Stimulated activated CD4-positive, alpha-beta T cell treated with anti-CD3 and anti-CD28 coated beads, TNF-alpha, amount 100 ng/mL, for 1 hour (primary cell): Measurements from ENCODE around the gene PIEZO2.

Source experiments
- DNase-seq, 3 donors: peaks; one replicate each; pipeline ENCODE4 v3.0.0-alpha.2; 2020; ENCODE audit warnings: low read depth in 3 of 3, low spot score in 1 of 3

The PIEZO2 gene

DNA sequence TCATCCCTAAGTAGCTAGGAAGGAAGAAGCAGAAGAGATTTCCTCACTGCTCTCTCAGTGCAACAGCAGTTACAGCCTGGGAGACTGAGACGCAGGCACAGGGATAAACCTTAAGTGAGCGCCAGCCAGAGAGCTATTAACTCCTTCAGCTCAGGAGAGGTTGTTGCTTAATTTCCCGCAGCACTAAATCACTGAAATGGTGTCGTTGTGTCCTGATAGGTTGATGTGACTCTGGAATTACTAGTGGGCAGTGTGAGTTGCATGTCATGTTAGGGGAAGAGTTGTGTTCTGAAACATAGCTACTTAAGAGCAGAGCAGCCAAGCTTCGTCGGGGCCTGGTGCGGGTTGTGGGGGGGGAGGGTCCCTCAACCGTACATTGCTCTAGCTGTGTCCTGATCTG, 397.7 kb downstream of the PIEZO2 start:
- DNase-seq = no peak

DNA sequence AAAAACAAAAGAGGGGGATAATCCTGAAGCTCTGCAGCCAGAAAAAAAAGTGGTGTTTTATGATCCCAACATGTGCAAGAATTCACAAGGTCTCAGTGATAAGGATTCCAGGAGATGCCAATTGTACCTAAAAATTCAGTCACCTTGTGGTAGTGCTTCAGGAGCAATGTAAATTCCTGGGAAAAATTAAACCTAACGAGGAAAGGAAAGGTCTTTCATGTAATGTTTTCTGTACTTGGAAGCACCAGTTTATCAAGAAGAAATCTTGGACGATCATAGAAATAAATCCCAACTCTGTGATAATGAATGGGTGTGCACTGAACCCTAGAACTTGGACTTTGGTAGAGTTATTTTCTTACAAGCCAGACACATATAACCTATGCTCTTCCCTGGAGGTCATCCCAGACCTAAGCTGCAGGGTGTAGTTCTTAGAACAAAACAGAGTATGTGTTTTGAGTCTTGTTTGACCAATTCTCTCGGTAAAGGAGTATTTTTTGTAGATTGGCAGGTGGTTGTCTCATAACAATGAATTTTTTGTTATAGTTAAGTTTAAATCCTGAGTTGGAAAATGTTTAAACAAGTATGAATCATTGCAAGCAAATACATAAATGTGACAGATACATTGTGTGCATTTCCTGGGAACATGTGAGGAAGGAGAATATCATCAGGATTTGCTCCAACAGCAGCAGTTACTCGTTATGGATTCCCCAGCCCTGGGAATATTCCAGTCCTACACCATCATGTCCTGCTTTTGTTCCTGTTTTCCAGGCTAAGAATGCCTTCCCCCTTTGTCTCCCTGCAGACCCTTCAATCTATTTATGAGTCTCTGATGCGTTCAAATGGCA, 399.0 kb downstream of the PIEZO2 start:
- no peak for DNase-seq

- no peak for DNase-seq
Observed at GRCh38 chr18:10748641-10749040, 400.7 kb downstream of the PIEZO2 start.

- no peak for DNase-seq
Observed at GRCh38 chr18:10745971-10746370, 403.4 kb downstream of the PIEZO2 start.

- no peak for DNase-seq
Observed at GRCh38 chr18:10745219-10745618, 404.1 kb downstream of the PIEZO2 start.

DNA sequence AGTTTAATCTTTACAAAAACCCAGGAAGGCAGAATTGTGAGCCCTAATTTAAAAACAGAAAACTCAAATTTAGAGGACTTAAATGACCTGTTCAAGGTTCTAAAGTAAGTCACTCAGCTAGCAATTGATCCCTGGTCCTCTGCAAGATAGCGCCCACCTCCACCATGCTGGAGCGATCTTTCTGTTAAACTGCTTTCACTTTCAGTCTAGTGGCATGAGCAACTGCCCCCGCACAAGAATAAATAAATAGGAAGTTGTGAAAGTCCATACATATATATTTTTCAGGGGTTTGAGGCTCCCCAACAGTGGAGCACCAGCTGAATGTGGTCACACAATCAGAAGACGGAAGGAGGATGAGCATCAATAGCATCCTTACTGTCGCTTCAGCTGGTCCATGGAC, 405.6 kb downstream of the PIEZO2 start:
- DNase-seq = no peak

- DNase-seq = no peak
Observed at GRCh38 chr18:10739152-10739551, 410.2 kb downstream of the PIEZO2 start.

DNA sequence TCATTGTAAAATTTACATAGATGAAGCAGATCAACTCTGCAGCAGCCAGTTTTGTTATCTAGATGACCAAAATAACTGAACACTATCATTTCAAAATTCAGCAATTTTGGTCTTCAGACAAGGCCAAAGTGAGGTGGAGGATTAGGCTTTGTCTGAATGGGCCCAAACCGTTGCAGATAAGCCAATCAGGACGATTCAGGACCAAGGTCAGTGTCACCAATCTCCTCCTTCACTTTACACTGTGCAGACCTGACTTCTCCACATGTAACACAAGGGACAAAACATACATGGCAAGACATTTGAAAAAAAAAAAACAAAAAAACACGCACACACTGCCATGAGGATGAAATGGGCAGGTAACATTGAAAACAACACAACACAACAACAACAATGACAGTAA, 412.4 kb downstream of the PIEZO2 start:
- no peak for DNase-seq

DNA sequence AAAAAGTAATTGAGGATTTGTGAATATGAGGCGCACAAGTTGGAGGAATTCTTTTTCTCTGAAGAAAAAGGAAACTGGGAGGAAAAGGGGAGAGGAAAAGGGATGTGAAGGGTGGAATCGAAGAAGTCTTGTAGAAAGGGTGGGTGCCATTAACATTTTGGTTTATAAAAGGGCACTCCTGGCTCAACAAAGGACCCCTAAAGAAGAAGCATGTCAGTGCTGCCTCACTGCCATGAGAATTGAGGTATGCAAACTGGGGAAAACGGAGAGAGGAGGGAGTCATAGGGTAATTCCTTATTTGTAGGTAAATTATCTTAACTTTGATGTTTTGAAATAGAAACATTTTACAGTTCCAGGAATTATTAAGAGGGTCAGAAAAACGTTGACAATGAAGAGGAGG, 416.4 kb downstream of the PIEZO2 start:
- no peak for DNase-seq

GRCh38 chr18:10727477-10727876, 421.9 kb downstream of the PIEZO2 start:
- DNase-seq = no peak

DNA sequence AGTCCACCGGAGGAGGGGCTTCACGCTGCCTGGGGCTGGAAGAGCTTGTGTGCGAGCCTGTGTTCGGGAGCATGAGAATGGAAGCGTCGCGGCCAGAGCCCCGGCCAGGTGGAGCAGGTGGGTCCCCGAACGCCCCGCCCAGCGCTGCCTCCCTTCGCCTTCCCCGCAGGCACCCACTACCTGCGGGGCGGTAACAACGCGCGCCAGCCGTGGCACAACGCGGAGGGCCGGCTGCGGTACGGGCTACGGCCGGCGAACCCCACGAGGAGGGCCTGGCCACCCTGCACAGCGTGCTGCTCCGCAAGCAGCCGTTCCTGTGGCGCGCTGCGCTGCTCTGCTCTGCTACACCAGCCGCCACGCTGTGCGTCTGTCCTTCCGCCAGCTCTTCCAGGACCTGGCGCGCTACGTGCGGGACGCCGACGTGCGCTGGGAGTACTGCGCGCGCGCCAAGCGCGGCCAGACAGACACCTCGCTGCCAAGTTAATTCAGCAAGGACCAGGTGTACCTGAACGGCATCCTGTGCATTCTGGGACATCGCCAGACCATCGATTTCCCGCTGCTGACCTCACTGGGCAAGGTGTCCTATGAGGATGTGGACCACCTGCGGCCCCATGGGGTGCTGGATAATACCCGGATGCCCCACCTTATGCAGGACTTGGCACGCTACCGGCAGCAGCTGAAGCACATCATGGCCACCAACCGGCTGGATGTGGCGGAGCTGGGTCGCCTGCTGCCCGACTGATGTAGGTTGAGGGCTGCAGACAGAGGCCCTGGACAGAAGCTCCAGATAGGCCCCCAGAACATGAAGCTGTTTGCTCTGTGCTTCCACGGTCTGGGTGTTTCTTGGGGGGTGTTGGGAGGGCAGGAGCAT, 422.9 kb downstream of the PIEZO2 start:
- no peak for DNase-seq

DNA sequence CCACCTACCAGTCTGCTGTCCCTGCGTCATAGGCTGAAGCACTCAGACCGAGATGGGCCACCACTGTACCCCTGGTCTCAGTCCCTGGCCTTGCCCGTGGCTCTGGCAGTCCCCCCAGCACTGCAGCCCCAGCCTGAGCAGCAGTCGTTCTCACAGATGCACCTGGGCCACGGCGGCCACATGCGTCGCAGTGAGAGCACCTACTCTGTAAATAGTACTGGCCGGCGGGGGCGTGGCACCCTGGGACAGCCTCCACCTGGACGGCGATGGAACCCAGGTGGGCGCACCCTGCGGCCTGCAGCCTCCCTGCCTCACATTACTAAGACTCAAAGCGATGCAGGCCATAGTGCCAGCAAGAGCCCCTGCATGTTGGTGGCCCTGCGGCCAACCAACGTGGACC, 424.7 kb downstream of the PIEZO2 start:
- no peak for DNase-seq

- no peak for DNase-seq
Observed at GRCh38 chr18:10723496-10723895, 425.9 kb downstream of the PIEZO2 start.

- no peak for DNase-seq
Observed at GRCh38 chr18:10718809-10719208, 430.6 kb downstream of the PIEZO2 start.

DNA sequence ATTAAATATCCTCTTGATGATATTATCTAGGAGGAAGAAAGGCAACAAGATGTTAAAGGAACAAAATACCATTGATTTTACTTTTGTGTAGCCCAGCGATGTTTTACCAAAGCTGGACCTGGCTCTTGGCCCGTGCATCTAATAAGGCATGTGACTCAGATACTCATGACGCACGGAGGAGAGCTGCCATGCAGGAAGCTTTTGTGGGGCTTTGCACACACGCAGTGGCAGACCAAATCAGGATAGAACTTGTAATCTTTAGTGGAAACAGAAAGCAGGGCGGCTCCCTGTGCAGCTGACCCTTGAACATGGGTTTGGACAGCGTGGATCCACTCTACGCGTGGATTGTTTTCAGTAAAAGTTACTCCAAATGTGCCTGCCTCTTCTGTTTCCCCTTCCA, 433.6 kb downstream of the PIEZO2 start:
- DNase-seq = no peak

DNA sequence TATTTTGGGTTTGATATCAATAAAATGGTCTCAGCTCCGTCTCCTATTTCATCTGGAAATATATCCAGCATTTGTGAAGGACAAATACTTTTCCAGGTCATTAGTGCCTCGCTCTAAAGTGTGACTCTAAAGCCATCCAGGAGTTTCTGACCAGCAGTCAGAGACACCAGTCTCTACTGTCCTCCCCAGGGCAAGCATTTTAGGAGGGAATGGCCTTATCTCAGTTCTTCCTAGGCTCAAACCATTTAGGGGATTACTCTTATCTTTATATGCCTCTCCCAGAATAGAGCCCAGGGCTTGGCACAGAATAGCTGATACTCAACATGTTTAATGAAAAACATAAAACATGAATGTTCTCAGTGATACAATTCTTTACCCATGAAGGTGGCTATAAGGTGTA, 436.0 kb downstream of the PIEZO2 start:
- DNase-seq = no peak

GRCh38 chr18:10707294-10707693, 442.1 kb downstream of the PIEZO2 start:
- DNase-seq = no peak

DNA sequence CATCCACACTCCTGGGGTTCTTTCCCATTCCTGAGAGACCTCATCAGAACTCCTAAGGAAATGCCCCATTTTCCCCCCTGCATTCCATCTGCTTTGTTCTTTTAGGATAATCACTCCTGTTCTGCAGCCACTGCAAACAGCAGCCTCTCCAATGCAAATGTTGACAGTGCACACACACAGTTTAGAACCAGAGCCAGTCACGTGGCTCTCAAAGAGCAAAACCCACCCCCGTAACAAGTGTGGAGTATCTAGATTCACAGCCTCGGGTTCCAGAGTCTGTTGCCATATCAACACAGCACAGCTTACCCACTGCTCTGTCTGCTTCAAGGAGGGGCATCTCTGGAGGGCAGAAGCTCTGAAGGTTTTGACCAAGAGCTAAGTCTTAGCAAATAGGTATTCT, 443.6 kb downstream of the PIEZO2 start:
- DNase-seq = no peak

DNA sequence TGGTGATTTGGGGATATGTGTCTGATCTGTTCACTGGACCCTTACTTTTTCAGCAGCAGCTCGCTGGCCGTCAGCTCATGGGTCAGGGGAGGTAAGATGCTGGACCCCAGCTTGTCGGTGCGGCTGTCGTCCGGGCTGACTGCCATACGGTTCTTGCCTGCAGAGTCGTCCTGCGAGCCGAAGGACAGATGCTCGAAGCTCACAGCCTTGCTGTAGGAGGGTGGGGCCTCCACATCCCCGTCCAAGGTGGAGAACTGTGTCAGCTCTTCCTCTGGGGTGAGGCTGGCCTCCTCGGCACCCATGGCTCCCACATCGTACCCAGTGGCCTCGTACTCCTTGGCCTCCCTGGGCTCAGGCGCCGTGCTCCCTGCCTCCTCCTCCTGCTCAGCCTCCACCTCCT, 444.1 kb downstream of the PIEZO2 start:
- DNase-seq = no peak

- DNase-seq = no peak
Observed at GRCh38 chr18:10702206-10702605, 447.2 kb downstream of the PIEZO2 start.

DNA sequence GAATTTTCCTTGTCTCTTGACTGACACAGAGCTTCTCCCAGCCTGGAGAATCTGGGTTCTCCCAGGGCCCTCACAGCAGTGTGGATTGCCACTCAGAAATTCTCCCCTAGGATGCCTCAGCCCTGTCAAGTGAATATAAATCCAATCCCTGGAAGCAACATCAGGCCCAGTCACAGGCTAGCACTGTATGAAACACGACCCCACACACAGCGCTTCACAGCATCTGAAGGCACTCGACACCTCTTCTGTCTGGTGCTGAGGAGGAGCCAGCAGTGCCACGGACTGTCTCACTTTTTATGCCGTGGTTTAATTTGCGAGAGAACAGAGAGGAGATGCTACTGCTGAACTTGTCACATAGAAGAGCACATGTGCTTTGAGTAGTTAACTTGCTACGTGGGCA, 459.0 kb downstream of the PIEZO2 start:
- no peak for DNase-seq

GRCh38 chr18:10690035-10690329, 459.4 kb downstream of the PIEZO2 start:
- DNase-seq = no peak
